NCI-H1417 treated with DMSO at 0.1 percent for 48 hours (cell line): ENCODE measurements around the gene HINT3.
"Not testable (repeated sequence)": the region's sequence is repeated elsewhere in the genome, so short reads cannot be mapped to it uniquely, and the experiment has no call there.

Experiments
- DNase-seq: peaks from one replicate; lab custom pipeline; 2025; lab: John Stamatoyannopoulos, UW

HINT3 gene

DNA sequence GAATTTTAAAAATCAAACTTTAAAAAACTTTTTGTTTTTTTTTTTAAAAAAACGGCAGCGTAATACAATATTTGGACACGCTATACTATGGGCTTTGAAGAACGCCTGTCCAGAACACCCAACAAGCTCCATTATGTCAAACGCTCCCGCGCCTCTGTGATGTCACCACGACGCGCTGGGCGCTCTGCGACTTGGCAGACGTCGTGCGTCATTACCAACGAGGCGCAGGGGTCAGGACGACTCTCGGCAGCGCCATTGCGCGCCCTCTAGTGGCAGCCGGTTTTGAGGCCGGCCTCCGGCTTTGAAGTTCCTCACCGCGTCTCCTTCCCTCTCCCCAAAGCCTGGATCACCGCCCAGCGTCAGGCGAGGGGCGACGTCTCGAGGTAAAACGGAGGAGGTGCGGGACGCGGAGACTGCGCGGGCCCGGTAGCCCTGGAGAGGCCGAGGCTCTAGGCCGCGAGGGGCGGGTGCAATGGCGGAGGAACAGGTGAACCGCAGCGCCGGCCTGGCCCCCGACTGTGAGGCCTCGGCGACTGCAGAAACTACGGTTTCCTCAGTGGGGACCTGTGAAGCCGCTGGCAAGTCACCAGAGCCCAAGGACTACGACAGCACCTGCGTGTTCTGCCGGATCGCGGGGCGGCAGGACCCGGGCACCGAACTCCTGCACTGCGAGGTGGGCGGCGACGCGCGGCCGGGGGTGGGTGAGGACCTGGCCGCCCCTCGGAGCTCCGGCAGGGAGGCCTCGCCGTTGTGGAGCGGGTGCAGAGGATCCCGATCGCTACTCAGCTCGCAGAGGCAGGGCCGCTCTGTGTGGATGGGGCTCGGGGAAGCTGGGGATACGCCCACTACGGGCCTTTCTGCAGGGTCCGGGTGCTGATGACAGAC, at the start of gene HINT3:
Gene HINT3 (plus strand): TSS at position 265 of the 885 bp plus-strand sequence. CDS start 208 bp downstream, at position 473.
- DNase-seq, result peak; percentile 68

DNA sequence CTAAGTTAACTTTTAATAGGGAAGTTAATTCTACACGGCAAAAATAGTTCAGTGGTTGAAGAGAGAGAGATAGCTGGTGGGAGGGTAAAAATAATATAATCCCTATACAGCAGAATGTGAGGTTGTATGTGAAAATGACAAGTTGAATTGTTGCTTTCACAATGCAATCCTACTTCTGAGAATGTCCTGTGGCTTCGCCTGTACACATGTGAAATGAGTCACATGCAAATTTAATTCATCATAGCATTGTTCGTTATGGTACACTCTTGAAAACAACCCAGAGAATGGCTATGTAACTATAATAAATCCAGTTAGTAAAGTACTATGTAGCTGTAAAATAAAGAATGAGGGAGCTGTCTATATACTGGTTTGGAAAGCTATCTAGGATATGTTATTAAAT, 46.0 kb upstream of the HINT3 start:
- no peak for DNase-seq

DNA sequence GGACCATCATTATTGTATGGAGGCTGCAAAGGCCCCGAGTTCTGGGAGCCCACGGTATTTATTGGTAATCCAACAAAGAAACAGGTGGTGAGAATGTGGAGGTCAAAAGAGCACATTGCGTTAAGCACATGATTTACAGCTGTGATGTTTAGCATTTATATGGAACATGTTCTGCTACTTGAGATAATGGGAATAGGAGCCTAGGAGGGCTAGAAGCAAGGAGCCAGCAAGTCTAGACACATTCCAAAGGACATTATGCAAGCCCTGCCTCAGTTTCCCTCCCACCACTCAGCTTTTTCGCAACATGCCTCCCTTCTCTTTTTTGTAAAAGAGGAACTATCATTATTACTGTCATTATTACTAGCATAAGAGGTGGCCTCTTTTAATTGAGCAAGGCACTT, 45.5 kb upstream of the HINT3 start:
- DNase-seq, result not testable (repeated sequence)

DNA sequence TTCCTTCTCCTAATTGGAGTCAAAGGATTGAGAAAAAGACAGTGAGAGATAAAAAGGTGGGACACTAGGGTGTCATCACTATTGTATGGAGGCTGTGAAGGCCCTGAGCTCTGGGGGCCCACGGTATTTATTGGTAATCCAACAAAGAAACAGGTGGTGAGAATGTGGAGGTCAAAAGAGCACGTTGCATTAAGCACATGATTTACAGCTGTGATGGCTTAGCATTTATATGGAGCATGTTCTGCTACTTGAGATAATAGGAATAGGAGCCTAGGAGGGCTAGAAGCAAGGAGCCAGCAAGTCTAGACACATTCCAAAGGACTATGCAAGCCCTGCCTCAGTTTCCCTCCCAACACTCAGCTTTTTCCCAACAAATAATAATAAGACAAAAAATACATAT, 44.1 kb upstream of the HINT3 start:
- DNase-seq, result not testable (repeated sequence)

DNA sequence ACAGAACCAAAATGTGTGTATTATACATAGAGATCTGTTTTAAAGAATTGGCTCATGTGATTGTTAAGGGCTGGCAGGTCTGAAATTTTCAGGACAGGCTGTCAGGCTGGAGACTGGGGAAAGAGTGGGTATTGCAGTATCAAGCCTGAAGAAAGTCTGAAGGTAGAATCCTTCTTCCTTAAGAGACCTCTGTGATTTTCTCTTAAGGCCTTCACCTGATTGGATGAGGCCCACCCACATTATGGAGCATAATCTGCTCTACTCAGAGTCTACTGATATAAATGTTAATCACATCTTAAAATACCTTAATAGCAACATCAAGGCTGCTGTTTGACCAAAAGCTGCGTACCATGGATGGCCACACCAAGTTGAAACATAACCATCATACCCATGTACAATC, 43.4 kb upstream of the HINT3 start:
- no peak for DNase-seq

- no peak for DNase-seq
These were observed 42.7 kb upstream of the HINT3 start for GRCh38 chr6:125913864-125914351.

DNA sequence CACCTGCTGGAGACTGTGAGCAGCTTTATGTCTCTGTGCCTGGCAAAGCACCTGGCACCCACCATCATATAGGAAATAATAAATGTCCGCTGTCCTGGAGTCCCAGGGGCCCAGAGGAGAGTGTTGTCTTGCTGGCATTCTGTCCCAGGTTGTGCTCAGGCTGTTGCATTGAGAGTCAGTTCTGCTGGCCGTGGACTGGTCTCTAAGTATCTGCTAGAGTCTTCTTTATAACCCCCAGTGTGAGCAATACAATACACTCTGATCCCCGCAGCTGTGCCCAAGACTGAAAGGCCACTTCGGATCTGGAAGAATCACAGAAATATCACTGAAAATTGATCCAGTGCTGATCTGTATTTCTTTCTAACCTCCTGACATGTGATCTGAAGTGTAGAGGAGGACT, 38.3 kb upstream of the HINT3 start:
- no peak for DNase-seq

GRCh38 chr6:125918681-125919566, 37.6 kb upstream of the HINT3 start:
- no peak for DNase-seq

- DNase-seq, result no peak
These were observed 37.0 kb upstream of the HINT3 start for GRCh38 chr6:125919618-125920017.

DNA sequence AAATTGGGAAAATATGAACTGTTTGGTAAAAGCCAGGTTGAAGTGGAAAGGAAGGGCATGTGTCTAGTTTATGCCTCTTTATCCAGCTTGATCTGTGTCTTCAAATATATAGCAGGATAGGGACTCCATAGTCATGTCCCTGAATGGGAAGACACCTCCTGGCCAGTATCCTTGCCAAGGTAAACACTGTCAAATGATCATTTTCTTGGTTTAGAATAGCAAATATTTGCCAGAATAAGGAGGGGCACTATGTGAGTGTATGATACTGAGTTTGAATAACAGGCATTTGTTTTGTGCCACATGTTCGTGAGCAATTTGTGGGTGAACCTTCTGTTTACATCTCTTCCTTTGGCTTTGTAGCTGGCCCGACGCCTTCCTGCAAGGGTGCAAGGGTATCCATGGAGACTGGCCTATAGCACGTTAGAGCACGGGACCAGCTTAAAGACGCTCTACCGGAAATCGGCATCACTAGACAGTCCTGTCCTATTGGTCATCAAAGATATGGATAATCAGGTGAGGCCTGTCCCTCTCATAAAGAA, 34.2 kb upstream of the HINT3 start:
- no peak for DNase-seq

DNA sequence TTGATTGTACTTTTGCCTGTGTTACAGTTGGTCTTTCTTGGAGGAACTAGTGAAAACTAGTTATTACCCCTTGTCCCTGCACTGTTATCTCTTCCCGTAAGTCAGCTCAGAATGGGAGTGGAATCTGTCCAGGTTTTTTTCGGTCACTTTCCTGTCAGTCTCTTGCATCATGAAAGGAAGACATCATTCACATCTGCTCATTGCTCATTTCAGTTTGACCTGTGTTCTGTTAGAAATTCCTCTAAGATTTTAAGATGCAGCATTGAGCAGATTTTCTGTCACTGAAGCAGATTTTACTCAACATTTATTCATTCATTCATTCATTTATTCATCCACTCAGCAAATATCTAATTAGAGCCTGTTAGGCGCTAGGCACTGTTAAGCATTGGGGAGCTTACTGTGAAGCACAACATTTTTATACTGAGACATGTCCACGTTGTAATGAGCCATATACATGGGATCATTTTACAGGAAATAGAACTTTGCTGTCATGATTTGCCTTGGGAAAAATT, 33.1 kb upstream of the HINT3 start:
- DNase-seq, result no peak

- no peak for DNase-seq
These were observed 32.4 kb upstream of the HINT3 start for GRCh38 chr6:125924169-125924568.

DNA sequence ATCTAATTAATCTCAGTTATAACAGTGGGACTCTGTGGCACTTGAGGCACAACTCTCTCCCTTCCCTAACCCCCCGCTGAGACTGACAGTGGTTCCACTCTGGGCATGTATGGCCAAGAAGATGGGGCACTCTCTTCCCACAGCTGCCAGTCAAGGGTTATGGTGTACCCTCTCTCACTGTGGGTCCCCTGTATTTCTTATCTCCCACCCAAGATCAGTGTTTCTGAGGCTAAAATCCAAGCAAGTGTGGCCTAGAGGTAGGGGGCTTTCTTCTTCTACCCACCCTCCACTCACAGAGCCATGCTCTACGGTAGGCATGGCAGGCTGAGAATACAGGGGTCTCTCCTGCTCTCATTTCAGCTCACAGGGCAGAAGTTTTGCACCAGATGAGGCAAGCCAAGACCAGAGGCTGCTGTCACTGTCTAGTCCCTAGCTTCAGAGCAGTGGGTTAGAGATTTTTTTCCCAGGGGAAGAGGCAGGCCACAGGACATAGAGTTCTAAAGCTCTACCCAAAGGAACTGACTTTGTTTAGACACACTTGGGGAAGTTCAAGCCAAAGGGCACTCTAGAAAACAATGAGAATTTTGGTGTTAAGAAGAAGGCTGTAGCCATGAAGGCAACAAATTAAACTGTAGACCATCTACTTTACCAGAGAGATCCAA, 31.7 kb upstream of the HINT3 start:
- no peak for DNase-seq

- no peak for DNase-seq
These were observed 29.9 kb upstream of the HINT3 start for GRCh38 chr6:125926711-125927110.

DNA sequence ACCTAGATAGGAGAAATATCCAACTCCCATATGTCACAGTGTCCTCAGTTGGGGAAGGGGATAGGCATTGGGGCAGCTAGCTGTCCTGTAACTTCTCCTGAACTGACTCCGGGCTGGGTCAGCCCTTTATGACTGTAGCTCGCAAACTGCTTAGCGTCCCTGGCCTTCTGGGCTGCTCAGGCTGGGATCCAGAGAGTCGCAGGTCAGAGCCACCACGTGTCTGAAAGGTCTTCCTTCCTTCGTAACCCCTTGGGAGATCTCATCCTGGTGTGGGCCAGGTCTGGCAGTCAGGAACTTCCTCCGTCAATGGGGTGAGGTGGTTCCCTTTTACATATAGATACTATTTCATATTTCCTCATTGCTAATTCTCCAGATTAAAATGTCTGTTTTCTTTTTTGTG, 28.8 kb upstream of the HINT3 start:
- no peak for DNase-seq

- no peak for DNase-seq
These were observed 25.7 kb upstream of the HINT3 start for GRCh38 chr6:125930765-125931418.

- DNase-seq, result no peak
These were observed 24.7 kb upstream of the HINT3 start for GRCh38 chr6:125931733-125932450.

GRCh38 chr6:125932451-125932795, 24.1 kb upstream of the HINT3 start:
- no peak for DNase-seq

- not testable (repeated sequence) for DNase-seq
These were observed 21.1 kb upstream of the HINT3 start for GRCh38 chr6:125935520-125935919.

DNA sequence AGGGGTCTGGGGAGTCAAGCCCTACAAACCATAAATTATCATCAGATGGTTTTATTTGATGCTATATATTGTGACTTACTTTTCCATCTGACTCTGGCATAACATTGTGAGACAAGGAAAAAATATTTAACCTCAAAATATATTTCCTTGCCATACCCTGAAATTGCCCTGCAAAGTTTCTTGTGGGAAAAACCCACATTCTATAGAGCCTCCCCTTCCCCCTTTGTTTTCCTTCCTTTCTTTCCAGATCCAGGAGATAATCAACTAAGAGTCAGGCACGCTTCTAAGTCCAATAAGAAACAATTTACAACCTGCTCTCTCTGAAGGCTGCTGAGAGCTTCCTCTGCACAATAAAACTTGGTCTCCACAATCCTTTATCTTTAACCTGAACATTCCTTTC, 17.5 kb upstream of the HINT3 start:
- no peak for DNase-seq

DNA sequence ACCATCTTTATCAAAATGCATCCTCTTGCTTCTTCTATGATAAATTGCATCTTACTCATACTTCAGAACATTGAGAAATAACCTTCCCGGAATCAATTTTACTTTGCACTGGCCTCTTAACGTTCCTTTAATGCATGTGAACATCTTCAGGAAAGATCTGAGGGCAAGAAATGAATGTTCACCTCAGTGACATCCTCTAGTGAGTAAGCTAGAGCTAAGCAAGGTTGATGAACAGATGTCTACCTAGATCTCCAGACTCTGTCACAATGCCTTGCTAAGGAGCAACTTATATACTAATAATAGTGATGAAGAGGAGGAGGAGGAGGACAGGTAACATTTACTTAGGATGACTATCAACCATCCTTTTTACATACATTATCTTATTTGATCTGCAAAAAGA, 16.8 kb upstream of the HINT3 start:
- no peak for DNase-seq
